Epidermal melanocyte (primary cell): Measurements from ENCODE around the gene SIGMAR1.

Source experiments
- DNase-seq: peaks from one replicate; pipeline ENCODE4 v3.0.0; 2011; ENCODE audit warnings: low spot score; ENCODE audit not compliant: insufficient read length

Gene SIGMAR1

GRCh38 chr9:34633166-34633565 lies 4.4 kb downstream of the SIGMAR1 start:
- DNase-seq, result no peak

- no peak for DNase-seq
Measured at GRCh38 chr9:34630402-34631154, 7.0 kb downstream of the SIGMAR1 start.

GRCh38 chr9:34629491-34629808 lies 8.1 kb downstream of the SIGMAR1 start:
- DNase-seq, result no peak

GRCh38 chr9:34628656-34629490 lies 8.7 kb downstream of the SIGMAR1 start, which contains the start of gene ARID3C:
TSS of gene ARID3C (minus strand) at chr9:34629066. CDS start at chr9:34628014, 1,052 bp downstream.
- no peak for DNase-seq

- no peak for DNase-seq
Measured at GRCh38 chr9:34627716-34628655, 9.6 kb downstream of the SIGMAR1 start.

- DNase-seq, result no peak
Measured at GRCh38 chr9:34625186-34625486, 12.5 kb downstream of the SIGMAR1 start.

GRCh38 chr9:34624475-34625185 lies 13.0 kb downstream of the SIGMAR1 start:
- DNase-seq, result no peak

GRCh38 chr9:34623374-34624235 lies 14.0 kb downstream of the SIGMAR1 start:
- no peak for DNase-seq

- peak; percentile 99 for DNase-seq
Measured at GRCh38 chr9:34620061-34620994, 17.3 kb downstream of the SIGMAR1 start, which contains the start of gene DCTN3. TSS of gene DCTN3 (minus strand) at chr9:34620495. CDS start at chr9:34620464, 31 bp downstream.

GRCh38 chr9:34615132-34615531 lies 22.5 kb downstream of the SIGMAR1 start:
- DNase-seq, result no peak

- DNase-seq, result peak; percentile 76
Measured at GRCh38 chr9:34612788-34613390, 24.7 kb downstream of the SIGMAR1 start.

- peak; percentile 91 for DNase-seq
Measured at GRCh38 chr9:34611811-34612787, 25.5 kb downstream of the SIGMAR1 start, which contains the start of gene RPP25L. TSS of gene RPP25L (minus strand) at chr9:34612097. CDS start at chr9:34611296, 801 bp downstream.

GRCh38 chr9:34611251-34611810 lies 26.3 kb downstream of the SIGMAR1 start:
- no peak for DNase-seq

- DNase-seq, result no peak
Measured at GRCh38 chr9:34610434-34611206, 27.0 kb downstream of the SIGMAR1 start.

GRCh38 chr9:34607331-34607730 lies 30.3 kb downstream of the SIGMAR1 start:
- DNase-seq, result no peak

- DNase-seq, result no peak
Measured at GRCh38 chr9:34606905-34607304, 30.7 kb downstream of the SIGMAR1 start.
